C4-2B (cell line): ENCODE measurements around the gene SERPINF2.

ENCODE experiments used
- H3K27ac ChIP-seq: fragments of 450-650 bp; 2 replicates; pipeline ENCODE4 v1.5.1; 2017
- ZFX ChIP-seq: fragments of 450-650 bp; IDR thresholded peaks from 2 replicates; pipeline ENCODE4 v1.6.1; 2017
- TF ChIP-seq, protein P1 (sequence below): fragments of 450-650 bp; conservative IDR thresholded peaks from 2 replicates; pipeline ENCODE4 v1.5.1; 2017; ENCODE audit warnings: mild to moderate bottlenecking

The SERPINF2 gene

GRCh38 chr17:1727876-1728630, 14.6 kb upstream of the SERPINF2 start:
- no peak overlapping the region for H3K27ac ChIP-seq

DNA sequence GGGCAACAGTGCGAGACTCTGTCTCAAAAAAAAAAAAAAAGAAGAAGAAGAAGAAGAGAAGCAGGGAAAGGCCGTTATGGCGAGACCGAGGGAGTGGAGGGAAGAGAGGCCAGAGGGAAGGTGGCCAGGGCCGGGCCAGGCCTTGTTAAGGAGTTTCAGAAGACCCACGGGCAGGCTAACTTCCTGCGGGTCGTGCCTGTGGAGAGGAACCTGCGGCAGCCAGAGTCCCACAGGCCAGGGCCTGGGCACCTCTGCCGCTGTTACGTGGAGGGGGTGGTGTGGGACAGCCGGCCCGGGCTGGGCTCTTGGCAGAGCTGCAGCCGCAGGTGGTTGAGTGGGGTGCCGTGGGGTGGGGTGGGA, 12.7 kb upstream of the SERPINF2 start:
- TF ChIP-seq, protein P1, sequence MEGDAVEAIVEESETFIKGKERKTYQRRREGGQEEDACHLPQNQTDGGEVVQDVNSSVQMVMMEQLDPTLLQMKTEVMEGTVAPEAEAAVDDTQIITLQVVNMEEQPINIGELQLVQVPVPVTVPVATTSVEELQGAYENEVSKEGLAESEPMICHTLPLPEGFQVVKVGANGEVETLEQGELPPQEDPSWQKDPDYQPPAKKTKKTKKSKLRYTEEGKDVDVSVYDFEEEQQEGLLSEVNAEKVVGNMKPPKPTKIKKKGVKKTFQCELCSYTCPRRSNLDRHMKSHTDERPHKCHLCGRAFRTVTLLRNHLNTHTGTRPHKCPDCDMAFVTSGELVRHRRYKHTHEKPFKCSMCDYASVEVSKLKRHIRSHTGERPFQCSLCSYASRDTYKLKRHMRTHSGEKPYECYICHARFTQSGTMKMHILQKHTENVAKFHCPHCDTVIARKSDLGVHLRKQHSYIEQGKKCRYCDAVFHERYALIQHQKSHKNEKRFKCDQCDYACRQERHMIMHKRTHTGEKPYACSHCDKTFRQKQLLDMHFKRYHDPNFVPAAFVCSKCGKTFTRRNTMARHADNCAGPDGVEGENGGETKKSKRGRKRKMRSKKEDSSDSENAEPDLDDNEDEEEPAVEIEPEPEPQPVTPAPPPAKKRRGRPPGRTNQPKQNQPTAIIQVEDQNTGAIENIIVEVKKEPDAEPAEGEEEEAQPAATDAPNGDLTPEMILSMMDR: no peak
- TF ChIP-seq ZFX: no peak
- no peak overlapping the region for H3K27ac ChIP-seq

More at GRCh38 chr17:1727876-1728630, 14.6 kb upstream of the SERPINF2 start:
- TF ChIP-seq, protein P1: no peak
- no peak for TF ChIP-seq ZFX

DNA sequence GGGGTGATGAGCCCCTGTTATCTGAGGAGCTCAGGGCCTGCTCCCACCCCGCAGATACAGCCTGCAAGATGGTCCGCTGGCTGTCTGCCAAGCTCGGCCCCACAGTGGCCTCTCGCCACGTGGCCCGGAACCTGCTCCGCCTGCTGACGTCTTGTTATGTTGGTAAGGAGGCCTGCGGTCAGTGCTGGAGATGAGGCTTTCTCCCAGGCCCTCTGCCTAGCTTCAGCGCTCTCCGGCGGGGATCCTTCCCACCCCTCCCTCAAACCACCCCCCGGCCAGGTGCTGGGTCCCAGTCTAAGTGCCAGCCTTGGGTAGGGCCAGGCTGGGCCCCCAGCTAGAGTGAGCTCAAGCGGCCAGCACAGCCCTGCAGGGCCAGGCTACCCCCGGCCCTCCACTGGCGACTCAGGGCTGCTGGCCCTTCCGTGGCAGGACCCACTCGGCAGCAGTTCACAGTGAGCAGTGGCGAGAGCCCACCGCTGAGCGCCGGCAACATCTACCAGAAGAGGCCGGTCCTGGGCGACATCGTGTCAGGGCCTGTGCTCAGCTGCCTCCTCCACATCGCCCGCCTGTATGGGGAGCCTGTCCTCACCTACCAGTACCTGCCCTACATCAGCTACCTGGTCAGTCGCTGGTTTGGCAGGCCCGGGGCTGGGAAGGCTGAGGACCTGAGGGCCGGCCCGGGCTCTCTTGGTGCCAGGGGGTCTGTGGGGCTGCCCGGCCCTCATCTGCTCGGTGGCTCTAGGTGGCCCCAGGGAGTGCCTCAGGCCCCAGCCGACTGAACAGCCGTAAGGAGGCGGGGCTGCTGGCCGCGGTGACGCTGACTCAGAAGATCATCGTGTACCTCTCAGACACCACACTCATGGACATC, 12.1 kb upstream of the SERPINF2 start:
- TF ChIP-seq, protein P1: no peak
- no peak for TF ChIP-seq ZFX
- no peak overlapping the region for H3K27ac ChIP-seq

- TF ChIP-seq, protein P1: no peak
- TF ChIP-seq ZFX: no peak
- H3K27ac ChIP-seq: no peak overlapping the region
Measured at GRCh38 chr17:1731194-1731506, 11.5 kb upstream of the SERPINF2 start.

DNA sequence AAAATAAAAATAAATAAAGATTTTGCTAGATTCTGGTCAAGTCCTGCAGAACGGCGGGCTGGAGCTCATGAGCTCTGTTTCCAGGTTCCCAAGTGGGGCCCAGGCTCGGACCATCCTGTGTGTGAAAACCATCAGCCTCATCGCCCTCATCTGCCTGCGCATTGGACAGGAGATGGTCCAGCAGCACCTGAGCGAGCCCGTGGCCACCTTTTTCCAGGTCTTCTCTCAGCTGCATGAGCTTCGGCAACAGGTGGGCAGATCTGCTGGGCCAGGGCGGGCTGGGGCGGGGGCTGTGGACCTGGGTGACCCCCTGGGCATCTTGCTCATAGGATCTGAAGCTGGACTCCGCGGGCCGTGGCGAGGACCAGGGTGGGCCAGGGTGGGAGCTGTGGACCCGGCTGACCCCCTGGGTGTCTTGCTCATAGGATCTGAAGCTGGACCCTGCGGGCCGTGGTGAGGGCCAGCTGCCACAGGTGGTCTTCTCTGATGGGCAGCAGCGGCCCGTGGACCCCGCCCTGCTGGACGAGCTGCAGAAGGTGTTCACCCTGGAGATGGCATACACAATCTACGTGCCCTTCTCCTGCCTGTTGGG, 10.3 kb upstream of the SERPINF2 start:
- no peak overlapping the region for H3K27ac ChIP-seq
- TF ChIP-seq ZFX: no peak

- H3K27ac ChIP-seq: no peak overlapping the region
- no peak for TF ChIP-seq ZFX
Measured at GRCh38 chr17:1732833-1733321, 9.8 kb upstream of the SERPINF2 start.

GRCh38 chr17:1733759-1734158, 8.9 kb upstream of the SERPINF2 start:
- no peak overlapping the region for H3K27ac ChIP-seq
- TF ChIP-seq ZFX: no peak
- TF ChIP-seq, protein P1: no peak

- TF ChIP-seq, protein P1: no peak
- no peak for TF ChIP-seq ZFX
- no peak overlapping the region for H3K27ac ChIP-seq
Measured at GRCh38 chr17:1735418-1735817, 7.3 kb upstream of the SERPINF2 start.
